Measurements from ENCODE around the gene ANXA10. TPM values are rescaled to one million over a fixed set of nuclear protein-coding genes. Genes with fewer than 3 reads are reported as not detected.

ANXA10 gene
- total RNA-seq, 2 donors from 2014 or later = not detected

- intact Hi-C loops (cut with DNase I) = no loop called here
- TF ChIP-seq, protein P1, sequence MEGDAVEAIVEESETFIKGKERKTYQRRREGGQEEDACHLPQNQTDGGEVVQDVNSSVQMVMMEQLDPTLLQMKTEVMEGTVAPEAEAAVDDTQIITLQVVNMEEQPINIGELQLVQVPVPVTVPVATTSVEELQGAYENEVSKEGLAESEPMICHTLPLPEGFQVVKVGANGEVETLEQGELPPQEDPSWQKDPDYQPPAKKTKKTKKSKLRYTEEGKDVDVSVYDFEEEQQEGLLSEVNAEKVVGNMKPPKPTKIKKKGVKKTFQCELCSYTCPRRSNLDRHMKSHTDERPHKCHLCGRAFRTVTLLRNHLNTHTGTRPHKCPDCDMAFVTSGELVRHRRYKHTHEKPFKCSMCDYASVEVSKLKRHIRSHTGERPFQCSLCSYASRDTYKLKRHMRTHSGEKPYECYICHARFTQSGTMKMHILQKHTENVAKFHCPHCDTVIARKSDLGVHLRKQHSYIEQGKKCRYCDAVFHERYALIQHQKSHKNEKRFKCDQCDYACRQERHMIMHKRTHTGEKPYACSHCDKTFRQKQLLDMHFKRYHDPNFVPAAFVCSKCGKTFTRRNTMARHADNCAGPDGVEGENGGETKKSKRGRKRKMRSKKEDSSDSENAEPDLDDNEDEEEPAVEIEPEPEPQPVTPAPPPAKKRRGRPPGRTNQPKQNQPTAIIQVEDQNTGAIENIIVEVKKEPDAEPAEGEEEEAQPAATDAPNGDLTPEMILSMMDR (IDR thresholded peaks at IDR 0.05) = no peak
- no peak for TF ChIP-seq POLR2AphosphoS5 (IDR thresholded peaks at IDR 0.05)
- no peak for TF ChIP-seq POLR2A (IDR thresholded peaks at IDR 0.05)
- Histone ChIP-seq H3K9me3 (no peaks in the 10 kb centered on the region), H3K27ac (no peak overlapping the region), H3K4me3 (no peak overlapping the region), H3K36me3 (no peaks in the 10 kb centered on the region), H3K4me1 (replicated peaks) (no peaks in the 10 kb centered on the region), H3K27me3 (replicated peaks; ENCODE audit: insufficient read depth) (no peaks in the 10 kb centered on the region)
- WGBS = 92% methylated on average over 3 of the region's 3 CpGs
- no peak for DNase-seq (ENCODE audit: low spot score)
Observed at GRCh38 chr4:168164045-168164444, 71.7 kb downstream of the ANXA10 start.

GRCh38 chr4:168164915-168165548, 72.7 kb downstream of the ANXA10 start:
- intact Hi-C loops (cut with DNase I) = no loop called here
- no peaks in the 10 kb centered on the region for H3K9me3 ChIP-seq
- TF ChIP-seq, protein P1 (IDR thresholded peaks at IDR 0.05) = no peak
- TF ChIP-seq POLR2AphosphoS5 (IDR thresholded peaks at IDR 0.05) (no peak), POLR2A (IDR thresholded peaks at IDR 0.05) (no peak)
- 26% methylated on average over 1 of the region's 1 CpG for WGBS
- H3K27ac ChIP-seq = no peak overlapping the region
- no peaks in the 10 kb centered on the region for H3K27me3 ChIP-seq (replicated peaks; ENCODE audit: insufficient read depth)
- no peaks in the 10 kb centered on the region for H3K36me3 ChIP-seq
- H3K4me1 ChIP-seq (replicated peaks) = no peaks in the 10 kb centered on the region
- H3K4me3 ChIP-seq = no peak overlapping the region
- DNase-seq (ENCODE audit: low spot score) = no peak

GRCh38 chr4:168167714-168168284, 75.5 kb downstream of the ANXA10 start:
- Histone ChIP-seq H3K36me3 (no peaks in the 10 kb centered on the region), H3K4me1 (replicated peaks) (no peaks in the 10 kb centered on the region), H3K4me3 (no peak overlapping the region), H3K27ac (no peak overlapping the region), H3K27me3 (replicated peaks; ENCODE audit: insufficient read depth) (no peaks in the 10 kb centered on the region), H3K9me3 (no peaks in the 10 kb centered on the region)
- intact Hi-C loops (cut with DNase I) = no loop called here
- TF ChIP-seq POLR2A (IDR thresholded peaks at IDR 0.05) (no peak), POLR2AphosphoS5 (IDR thresholded peaks at IDR 0.05) (no peak)
- TF ChIP-seq, protein P1 (IDR thresholded peaks at IDR 0.05) = no peak
- WGBS = 57% methylated on average over 6 of the region's 6 CpGs
- DNase-seq (ENCODE audit: low spot score) = no peak

DNA sequence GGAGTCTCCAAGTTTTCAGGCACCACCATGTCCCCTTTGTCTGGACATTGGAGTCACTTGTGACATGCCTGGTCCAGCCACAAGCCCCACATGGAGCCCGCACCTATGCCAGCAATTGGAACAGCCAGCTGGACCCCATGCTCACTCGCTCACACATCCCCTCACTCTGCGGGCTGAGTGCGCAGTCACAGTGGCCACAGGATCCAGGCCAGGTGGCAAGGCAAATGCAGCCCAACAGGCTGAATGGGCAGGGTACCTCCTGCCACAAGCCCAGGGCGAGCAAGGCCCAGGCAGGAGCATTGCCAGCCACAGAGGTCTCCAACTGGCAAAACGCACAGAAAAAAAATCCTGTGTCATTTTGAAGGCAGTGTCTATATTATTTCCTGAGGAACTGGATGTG, 82.0 kb downstream of the ANXA10 start:
- H3K4me3 ChIP-seq = no peak overlapping the region
- 92% methylated on average over 6 of the region's 6 CpGs for WGBS
- no peaks in the 10 kb centered on the region for H3K27me3 ChIP-seq (replicated peaks; ENCODE audit: insufficient read depth)
- DNase-seq (ENCODE audit: low spot score) = no peak
- no peak overlapping the region for H3K27ac ChIP-seq
- no peaks in the 10 kb centered on the region for H3K4me1 ChIP-seq (replicated peaks)
- no peak for TF ChIP-seq POLR2AphosphoS5 (IDR thresholded peaks at IDR 0.05)
- TF ChIP-seq, protein P1 (IDR thresholded peaks at IDR 0.05) = no peak
- TF ChIP-seq POLR2A (IDR thresholded peaks at IDR 0.05) = no peak
- intact Hi-C loops (cut with DNase I) = no loop called here
- H3K36me3 ChIP-seq = no peaks in the 10 kb centered on the region
- H3K9me3 ChIP-seq = no peaks in the 10 kb centered on the region
